Measurements from ENCODE around the gene SLC22A31. TPM values are rescaled to one million over a fixed set of nuclear protein-coding genes. Genes with fewer than 3 reads are reported as not detected.

Gene SLC22A31
- total RNA-seq, 1 experiment from 2014 or later: 4.5 TPM

GRCh38 chr16:89216315-89217137 lies 16.2 kb upstream of the SLC22A31 start:
- H3K9me3 ChIP-seq (ENCODE audit: control insufficient read depth, insufficient read depth, low read depth, low read length): no peaks in the 10 kb centered on the region
- peak overlapping the region; percentile 82 for H3K27ac ChIP-seq (ENCODE audit: low read length)
- DNase-seq (ENCODE audit: low read depth, low spot score) (peak; percentile 63), ATAC-seq (peak; percentile 77)
- H3K36me3 ChIP-seq (ENCODE audit: control insufficient read depth, insufficient read depth, low read length): peaks cover 12% of the 10 kb centered on the region; the same call in 1 of the 2 replicates
- no peaks in the 10 kb centered on the region for H3K27me3 ChIP-seq (ENCODE audit: control insufficient read depth, insufficient read depth, low read length)
- in situ Hi-C loops (cut with HindIII; ENCODE audit: low pct_unique_long_range_greater_than_20kb, low sequenced_read_pairs) (no loop called here), intact Hi-C loops (cut with micrococcal nuclease; ENCODE audit: unreplicated experiment) (no loop called here)
- TF ChIP-seq POLR2AphosphoS5 (IDR thresholded peaks at IDR 0.05; ENCODE audit: low read depth, low read length): no peak
- no peak for TF ChIP-seq TCF7L2 (IDR thresholded peaks at IDR 0.05; ENCODE audit: low read depth, low read length)
- TF ChIP-seq REST (IDR thresholded peaks at IDR 0.05; ENCODE audit: insufficient read depth in 1 of 2, low read depth in 2 of 2, low read length in 1 of 2): no peak
- TF ChIP-seq SIN3A (IDR thresholded peaks at IDR 0.05; ENCODE audit: borderline replicate concordance, insufficient read depth, low read depth, low read length): 0 out of 2 replicates have a peak, but pooled peaks have one; percentile 55
- TF ChIP-seq, protein P1, sequence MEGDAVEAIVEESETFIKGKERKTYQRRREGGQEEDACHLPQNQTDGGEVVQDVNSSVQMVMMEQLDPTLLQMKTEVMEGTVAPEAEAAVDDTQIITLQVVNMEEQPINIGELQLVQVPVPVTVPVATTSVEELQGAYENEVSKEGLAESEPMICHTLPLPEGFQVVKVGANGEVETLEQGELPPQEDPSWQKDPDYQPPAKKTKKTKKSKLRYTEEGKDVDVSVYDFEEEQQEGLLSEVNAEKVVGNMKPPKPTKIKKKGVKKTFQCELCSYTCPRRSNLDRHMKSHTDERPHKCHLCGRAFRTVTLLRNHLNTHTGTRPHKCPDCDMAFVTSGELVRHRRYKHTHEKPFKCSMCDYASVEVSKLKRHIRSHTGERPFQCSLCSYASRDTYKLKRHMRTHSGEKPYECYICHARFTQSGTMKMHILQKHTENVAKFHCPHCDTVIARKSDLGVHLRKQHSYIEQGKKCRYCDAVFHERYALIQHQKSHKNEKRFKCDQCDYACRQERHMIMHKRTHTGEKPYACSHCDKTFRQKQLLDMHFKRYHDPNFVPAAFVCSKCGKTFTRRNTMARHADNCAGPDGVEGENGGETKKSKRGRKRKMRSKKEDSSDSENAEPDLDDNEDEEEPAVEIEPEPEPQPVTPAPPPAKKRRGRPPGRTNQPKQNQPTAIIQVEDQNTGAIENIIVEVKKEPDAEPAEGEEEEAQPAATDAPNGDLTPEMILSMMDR (IDR thresholded peaks at IDR 0.05): peak; percentile 80
- no TSS peak for BruUV-seq (replicated peaks)
- ChIA-PET CTCF (interaction anchor here (0.6 kb wide), 1 partner anchor 10 kb away, joined by 3 read pairs; no protein-coding TSS in a partner anchor), POLR2A (no interaction called here)
- no peaks in the 10 kb centered on the region for H3K4me1 ChIP-seq (ENCODE audit: control insufficient read depth, insufficient read depth, low read length)
- peak overlapping the region; percentile 85 to 92 for H3K4me3 ChIP-seq (ENCODE audit: low read depth in 2 of 2, low read length in 2 of 2)

- no peak for TF ChIP-seq TCF7L2 (IDR thresholded peaks at IDR 0.05; ENCODE audit: low read depth, low read length)
- no peak for TF ChIP-seq SIN3A (IDR thresholded peaks at IDR 0.05; ENCODE audit: borderline replicate concordance, insufficient read depth, low read depth, low read length)
- no peak for TF ChIP-seq REST (IDR thresholded peaks at IDR 0.05; ENCODE audit: insufficient read depth in 1 of 2, low read depth in 2 of 2, low read length in 1 of 2)
- TF ChIP-seq POLR2AphosphoS5 (IDR thresholded peaks at IDR 0.05; ENCODE audit: low read depth, low read length): no peak
- Histone ChIP-seq H3K36me3 (ENCODE audit: control insufficient read depth, insufficient read depth, low read length) (no peaks in the 10 kb centered on the region), H3K27me3 (ENCODE audit: control insufficient read depth, insufficient read depth, low read length) (no peaks in the 10 kb centered on the region), H3K4me3 (ENCODE audit: low read depth in 2 of 2, low read length in 2 of 2) (no peak overlapping the region), H3K27ac (ENCODE audit: low read length) (no peak overlapping the region), H3K4me1 (ENCODE audit: control insufficient read depth, insufficient read depth, low read length) (no peaks in the 10 kb centered on the region), H3K9me3 (ENCODE audit: control insufficient read depth, insufficient read depth, low read depth, low read length) (no peaks in the 10 kb centered on the region)
- no TSS peak for BruUV-seq (replicated peaks)
- ChIA-PET POLR2A (no interaction called here), CTCF (no interaction called here)
- intact Hi-C loops (cut with micrococcal nuclease; ENCODE audit: unreplicated experiment) (no loop called here), in situ Hi-C loops (cut with HindIII; ENCODE audit: low pct_unique_long_range_greater_than_20kb, low sequenced_read_pairs) (no loop called here)
- DNase-seq (ENCODE audit: low read depth, low spot score) (no peak), ATAC-seq (no peak)
Measured at GRCh38 chr16:89210904-89211515, 10.7 kb upstream of the SLC22A31 start.
